ENCODE measurements around the gene ZNF280A. TPM values are rescaled to one million over a fixed set of nuclear protein-coding genes. Genes with fewer than 3 reads are reported as not detected.
"Not testable (repeated sequence)": the region's sequence is repeated elsewhere in the genome, so short reads cannot be mapped to it uniquely, and the experiment has no call there.

Gene ZNF280A
- total and polyA plus RNA-seq, 12 donors = 0.06 to 5.5 (median 1.6) TPM

DNA sequence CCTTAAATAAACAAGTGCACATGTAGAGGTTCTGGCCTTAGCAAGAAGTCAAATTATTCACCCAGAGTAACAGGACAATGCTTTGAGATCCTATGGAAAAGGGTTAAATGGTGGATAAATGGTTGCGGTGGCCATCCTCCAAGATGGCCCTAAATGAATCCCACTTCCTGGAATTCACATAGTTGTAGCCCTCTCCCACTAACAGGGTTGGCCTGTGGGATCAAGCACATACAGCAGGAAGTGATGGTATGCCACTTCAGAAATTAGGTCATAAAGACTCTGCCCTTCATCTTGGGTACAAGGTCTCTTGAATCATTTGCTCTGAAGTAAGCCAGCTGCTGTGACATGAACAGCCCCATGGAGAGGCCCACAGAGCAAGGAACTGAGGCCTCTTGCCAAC lies 13.3 kb downstream of the ZNF280A start:
- no peak overlapping the region for H3K27ac ChIP-seq
- WGBS, 4 donors = 92 to 100% (median 95%) methylated on average over 1 of the region's 1 CpG

DNA sequence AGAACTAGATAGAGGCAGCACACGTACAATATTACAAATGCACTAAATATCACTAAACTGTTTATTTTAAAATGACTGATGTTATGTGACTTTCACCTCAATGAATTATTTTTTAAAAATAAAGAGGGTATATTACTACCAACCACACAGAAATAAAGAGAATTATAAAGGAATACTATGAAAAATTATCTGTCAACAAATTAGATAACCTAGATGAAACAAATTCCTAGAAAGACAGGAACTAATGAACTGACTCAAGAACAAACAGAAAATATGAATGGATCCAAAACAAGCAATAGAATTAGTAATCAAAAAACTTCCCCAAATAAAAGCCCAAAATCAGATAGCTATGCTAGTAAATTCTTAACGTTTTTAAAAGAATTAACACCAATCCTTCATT lies 21.8 kb downstream of the ZNF280A start:
- DNase-seq = no peak
- peaks cover 0 to 7% of the 10 kb centered on the region in 2 donors for H3K4me1 ChIP-seq (replicated peaks in 1 of 2)
- WGBS, 4 donors = 70 to 83% (median 71%) methylated on average over 2 of the region's 2 CpGs
- no peaks in the 10 kb centered on the region for H3K36me3 ChIP-seq (replicated peaks in 1 of 2)
- H3K9me3 ChIP-seq (replicated peaks in 1 of 3) = no peaks in the 10 kb centered on the region
- H3K4me3 ChIP-seq = no peak overlapping the region
- intact Hi-C loops (cut with DNase I) = no loop called here
- TF ChIP-seq, protein P1, sequence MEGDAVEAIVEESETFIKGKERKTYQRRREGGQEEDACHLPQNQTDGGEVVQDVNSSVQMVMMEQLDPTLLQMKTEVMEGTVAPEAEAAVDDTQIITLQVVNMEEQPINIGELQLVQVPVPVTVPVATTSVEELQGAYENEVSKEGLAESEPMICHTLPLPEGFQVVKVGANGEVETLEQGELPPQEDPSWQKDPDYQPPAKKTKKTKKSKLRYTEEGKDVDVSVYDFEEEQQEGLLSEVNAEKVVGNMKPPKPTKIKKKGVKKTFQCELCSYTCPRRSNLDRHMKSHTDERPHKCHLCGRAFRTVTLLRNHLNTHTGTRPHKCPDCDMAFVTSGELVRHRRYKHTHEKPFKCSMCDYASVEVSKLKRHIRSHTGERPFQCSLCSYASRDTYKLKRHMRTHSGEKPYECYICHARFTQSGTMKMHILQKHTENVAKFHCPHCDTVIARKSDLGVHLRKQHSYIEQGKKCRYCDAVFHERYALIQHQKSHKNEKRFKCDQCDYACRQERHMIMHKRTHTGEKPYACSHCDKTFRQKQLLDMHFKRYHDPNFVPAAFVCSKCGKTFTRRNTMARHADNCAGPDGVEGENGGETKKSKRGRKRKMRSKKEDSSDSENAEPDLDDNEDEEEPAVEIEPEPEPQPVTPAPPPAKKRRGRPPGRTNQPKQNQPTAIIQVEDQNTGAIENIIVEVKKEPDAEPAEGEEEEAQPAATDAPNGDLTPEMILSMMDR (IDR thresholded peaks at IDR 0.05) = no peak
- no peak for TF ChIP-seq POLR2A (IDR thresholded peaks at IDR 0.05)
- H3K27ac ChIP-seq = no peak overlapping the region
- H3K27me3 ChIP-seq = no peaks in the 10 kb centered on the region

More for the DNA sequence above, 13.3 kb downstream of the ZNF280A start:
- Histone ChIP-seq H3K9me3 (replicated peaks in 1 of 3) (no peaks in the 10 kb centered on the region), H3K27me3 (no peaks in the 10 kb centered on the region), H3K4me3 (no peak overlapping the region), H3K4me1 (replicated peaks in 1 of 2) (no peaks in the 10 kb centered on the region), H3K36me3 (replicated peaks in 1 of 2) (no peaks in the 10 kb centered on the region)
- no peak for TF ChIP-seq POLR2A (IDR thresholded peaks at IDR 0.05)
- TF ChIP-seq, protein P1 (IDR thresholded peaks at IDR 0.05) = no peak
- intact Hi-C loops (cut with DNase I) = no loop called here
- no peak for DNase-seq

DNA sequence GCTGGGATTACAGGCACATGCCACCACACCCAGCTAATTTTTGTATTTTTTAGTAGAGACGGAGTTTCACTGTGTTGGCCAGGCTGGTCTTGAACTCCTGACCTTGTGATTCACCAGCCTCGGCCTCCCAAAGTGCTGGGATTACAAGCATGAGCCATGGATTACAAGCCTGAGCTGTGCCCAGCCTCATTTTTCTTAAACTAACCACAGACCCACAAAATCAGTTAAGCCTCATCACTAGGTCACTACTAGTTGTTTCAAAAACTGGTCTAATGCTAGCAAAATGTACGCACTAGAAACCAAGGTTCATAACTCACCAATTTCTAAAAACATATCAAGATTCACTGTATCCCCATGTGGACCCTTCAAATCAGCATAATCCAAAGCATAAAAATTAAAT lies 28.5 kb downstream of the ZNF280A start:
- H3K4me1 ChIP-seq (replicated peaks in 1 of 2); H3K9me3 ChIP-seq (replicated peaks in 1 of 3); H3K4me3 ChIP-seq; intact Hi-C loops (cut with DNase I); DNase-seq; H3K27me3 ChIP-seq; H3K36me3 ChIP-seq (replicated peaks in 1 of 2); H3K27ac ChIP-seq: not testable (repeated sequence)
- WGBS, 4 donors = 72 to 88% (median 79%) methylated on average over 3 of the region's 3 CpGs

DNA sequence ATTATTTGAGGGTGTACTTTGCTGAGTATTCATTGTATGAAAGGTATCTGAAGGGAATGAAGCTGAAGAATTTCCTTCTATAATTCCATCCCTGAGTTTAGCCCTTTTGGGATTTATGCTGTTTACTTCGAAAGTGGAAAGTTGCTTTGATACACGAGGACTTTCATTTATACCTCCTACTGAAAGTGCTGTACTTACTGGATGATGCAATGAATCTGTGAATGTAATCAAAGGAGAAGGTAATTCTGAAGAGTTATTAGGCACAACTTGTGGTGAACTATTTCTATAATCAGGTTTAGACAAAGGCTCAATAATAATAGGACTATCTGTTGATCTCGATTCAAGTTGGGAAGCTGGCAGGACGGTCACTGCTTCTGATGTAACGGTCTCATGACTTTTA lies 31.3 kb downstream of the ZNF280A start:
- Histone ChIP-seq H3K36me3 (replicated peaks in 1 of 2) (peaks cover 0 to 10% of the 10 kb centered on the region in 2 donors), H3K27me3 (no peaks in the 10 kb centered on the region), H3K9me3 (replicated peaks in 1 of 3) (no peaks in the 10 kb centered on the region), H3K4me1 (replicated peaks in 1 of 2) (no peaks in the 10 kb centered on the region), H3K4me3 (no peak overlapping the region), H3K27ac (no peak overlapping the region)
- DNase-seq = no peak
- TF ChIP-seq POLR2A (IDR thresholded peaks at IDR 0.05) = no peak
- TF ChIP-seq, protein P1 (IDR thresholded peaks at IDR 0.05) = no peak
- 91 to 98% (median 95%) methylated on average over 5 of the region's 5 CpGs for WGBS, 4 donors
- intact Hi-C loops (cut with DNase I) = no loop called here

DNA sequence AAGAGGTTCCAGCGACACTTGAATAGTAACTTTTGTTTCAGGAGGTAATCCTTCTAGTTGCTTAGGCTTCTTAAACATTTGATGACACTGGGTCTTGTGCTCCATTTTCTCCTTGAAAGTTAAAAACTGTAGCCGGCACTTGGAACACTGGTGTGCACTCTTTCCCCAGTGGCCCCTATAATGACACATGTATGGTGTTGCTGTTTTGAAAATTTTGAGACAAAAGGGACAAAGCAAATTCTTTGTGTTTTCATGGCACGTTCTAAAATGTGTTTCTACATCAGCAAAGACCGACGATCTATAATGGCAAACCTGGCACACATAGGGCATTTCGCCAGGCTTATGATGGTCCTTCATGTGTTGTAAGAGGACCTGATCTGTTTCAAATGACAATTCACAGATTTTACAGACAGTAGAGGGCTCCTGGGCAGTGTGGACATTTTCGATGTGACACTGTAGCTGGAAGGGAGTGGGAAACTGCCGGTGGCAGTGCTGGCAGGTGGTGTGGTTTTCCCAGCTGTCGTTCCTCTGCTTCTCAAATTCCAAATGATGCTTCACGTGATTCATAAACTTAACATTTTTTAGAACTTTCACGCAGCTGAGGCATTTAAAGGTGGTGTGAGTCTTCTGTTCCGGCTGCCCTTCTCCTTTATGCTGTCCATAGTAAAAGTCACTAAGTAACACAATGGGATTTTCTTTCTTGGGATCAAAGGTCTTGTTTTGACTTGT lies 32.0 kb downstream of the ZNF280A start:
- TF ChIP-seq POLR2A (IDR thresholded peaks at IDR 0.05) = no peak
- TF ChIP-seq, protein P1 (IDR thresholded peaks at IDR 0.05) = no peak
- intact Hi-C loops (cut with DNase I) = no loop called here
- no peak for DNase-seq
- Histone ChIP-seq H3K36me3 (replicated peaks in 1 of 2) (peaks cover 0 to 10% of the 10 kb centered on the region in 2 donors), H3K27me3 (no peaks in the 10 kb centered on the region), H3K4me3 (no peak overlapping the region), H3K27ac (no peak overlapping the region), H3K9me3 (replicated peaks in 1 of 3) (no peaks in the 10 kb centered on the region), H3K4me1 (replicated peaks in 1 of 2) (no peaks in the 10 kb centered on the region)
- 94 to 97% (median 94%) methylated on average over 12 of the region's 12 CpGs for WGBS, 4 donors

Measured in adrenal gland (tissue), 12 donors.